Duodenal mucosa (tissue), 2 donors: ENCODE results near the gene XPR1.
"Not testable (repeated sequence)": the region's sequence is repeated elsewhere in the genome, so short reads cannot be mapped to it uniquely, and the experiment has no call there.

Source experiments
- H3K27ac ChIP-seq: one replicate; pipeline ENCODE4 v1.7.0; 2013; ENCODE audit warnings: low read depth, low read length
- H3K27me3 ChIP-seq, 2 donors: one replicate each; pipeline ENCODE4 v1.7.0; 2013; ENCODE audit warnings: low read length in 2 of 2, control low read depth in 1 of 2; ENCODE audit not compliant: insufficient read depth in 2 of 2, control insufficient read depth in 1 of 2
- H3K36me3 ChIP-seq, 2 donors: one replicate each; pipeline ENCODE4 v1.7.0; 2013; ENCODE audit warnings: low read length in 2 of 2, control low read depth in 1 of 2; ENCODE audit not compliant: insufficient read depth in 2 of 2, control insufficient read depth in 1 of 2
- H3K4me1 ChIP-seq, 2 donors: one replicate each; pipeline ENCODE4 v1.7.0; 2013; ENCODE audit warnings: low read length in 2 of 2, control low read depth in 1 of 2; ENCODE audit not compliant: insufficient read depth in 2 of 2, control insufficient read depth in 1 of 2
- H3K4me3 ChIP-seq, 2 donors: one replicate each; pipeline ENCODE4 v1.7.0; 2013; ENCODE audit warnings: low read length in 2 of 2, low read depth in 1 of 2
- H3K9ac ChIP-seq, 2 donors: one replicate each; pipeline ENCODE4 v1.7.0; 2013; ENCODE audit warnings: low read length in 2 of 2, low read depth in 1 of 2
- H3K9me3 ChIP-seq, 2 donors: one replicate each; pipeline ENCODE4 v1.7.0; 2013; ENCODE audit warnings: low read length in 2 of 2, control low read depth in 1 of 2; ENCODE audit not compliant: control insufficient read depth in 1 of 2

XPR1 gene

GRCh38 chr1:180814258-180814657 lies 182.4 kb downstream of the XPR1 start:
- Histone ChIP-seq H3K27ac (no peak overlapping the region), H3K36me3 (no peaks in the 10 kb centered on the region), H3K27me3 (no peaks in the 10 kb centered on the region), H3K4me3 (no peak overlapping the region), H3K9me3 (no peaks in the 10 kb centered on the region), H3K9ac (no peak overlapping the region), H3K4me1 (peaks cover 3 to 7% of the 10 kb centered on the region in 2 donors)

- Histone ChIP-seq H3K9ac (no peak overlapping the region), H3K4me1 (peaks cover 3 to 7% of the 10 kb centered on the region in 2 donors), H3K4me3 (no peak overlapping the region), H3K36me3 (no peaks in the 10 kb centered on the region), H3K27ac (no peak overlapping the region), H3K27me3 (no peaks in the 10 kb centered on the region), H3K9me3 (no peaks in the 10 kb centered on the region)
Measured at GRCh38 chr1:180815188-180815587, 183.4 kb downstream of the XPR1 start.

GRCh38 chr1:180816132-180816531 lies 184.3 kb downstream of the XPR1 start:
- H3K36me3 ChIP-seq: no peaks in the 10 kb centered on the region
- no peaks in the 10 kb centered on the region for H3K27me3 ChIP-seq
- H3K4me1 ChIP-seq: peaks cover 3 to 7% of the 10 kb centered on the region in 2 donors
- H3K4me3 ChIP-seq: no peak overlapping the region
- no peak overlapping the region for H3K9ac ChIP-seq
- no peaks in the 10 kb centered on the region for H3K9me3 ChIP-seq
- no peak overlapping the region for H3K27ac ChIP-seq

GRCh38 chr1:180821970-180822369 lies 190.1 kb downstream of the XPR1 start:
- Histone ChIP-seq H3K9me3 (no peaks in the 10 kb centered on the region), H3K27ac (no peak overlapping the region)

GRCh38 chr1:180831507-180831906 lies 199.7 kb downstream of the XPR1 start:
- H3K27me3 ChIP-seq, H3K27ac ChIP-seq, H3K36me3 ChIP-seq, H3K4me3 ChIP-seq, H3K9ac ChIP-seq, H3K4me1 ChIP-seq, H3K9me3 ChIP-seq: not testable (repeated sequence)

More at GRCh38 chr1:180821970-180822369, 190.1 kb downstream of the XPR1 start:
- H3K9ac ChIP-seq: no peak overlapping the region
- no peak overlapping the region for H3K4me3 ChIP-seq
- peaks cover 0 to 4% of the 10 kb centered on the region in 2 donors for H3K36me3 ChIP-seq
- H3K27me3 ChIP-seq: no peaks in the 10 kb centered on the region
- no peaks in the 10 kb centered on the region for H3K4me1 ChIP-seq

- H3K27ac ChIP-seq, H3K9me3 ChIP-seq, H3K9ac ChIP-seq, H3K4me1 ChIP-seq, H3K4me3 ChIP-seq, H3K27me3 ChIP-seq, H3K36me3 ChIP-seq: not testable (repeated sequence)
Measured at GRCh38 chr1:180833180-180833579, 201.4 kb downstream of the XPR1 start.

- H3K9me3 ChIP-seq: no peaks in the 10 kb centered on the region
- no peak overlapping the region for H3K27ac ChIP-seq
- H3K4me3 ChIP-seq: no peak overlapping the region
- no peak overlapping the region for H3K9ac ChIP-seq
- peaks cover 0 to 7% of the 10 kb centered on the region in 2 donors for H3K36me3 ChIP-seq
- no peaks in the 10 kb centered on the region for H3K27me3 ChIP-seq
- no peaks in the 10 kb centered on the region for H3K4me1 ChIP-seq
Measured at GRCh38 chr1:180836449-180836848, 204.6 kb downstream of the XPR1 start.

- Histone ChIP-seq H3K9me3 (no peaks in the 10 kb centered on the region), H3K9ac (no peak overlapping the region), H3K27me3 (no peaks in the 10 kb centered on the region), H3K36me3 (peaks cover 0 to 7% of the 10 kb centered on the region in 2 donors), H3K27ac (no peak overlapping the region), H3K4me3 (no peak overlapping the region), H3K4me1 (no peaks in the 10 kb centered on the region)
Measured at GRCh38 chr1:180837020-180837419, 205.2 kb downstream of the XPR1 start.

- Histone ChIP-seq H3K36me3 (peaks cover 0 to 7% of the 10 kb centered on the region in 2 donors), H3K9ac (no peak overlapping the region), H3K27me3 (no peaks in the 10 kb centered on the region)
Measured at GRCh38 chr1:180838535-180838934, 206.7 kb downstream of the XPR1 start.

GRCh38 chr1:180839547-180839946 lies 207.7 kb downstream of the XPR1 start:
- Histone ChIP-seq H3K27ac (no peak overlapping the region), H3K9ac (no peak overlapping the region), H3K9me3 (no peaks in the 10 kb centered on the region), H3K27me3 (no peaks in the 10 kb centered on the region), H3K4me3 (no peak overlapping the region), H3K36me3 (peaks cover 0 to 7% of the 10 kb centered on the region in 2 donors), H3K4me1 (no peaks in the 10 kb centered on the region)

More at GRCh38 chr1:180838535-180838934, 206.7 kb downstream of the XPR1 start:
- Histone ChIP-seq H3K4me1 (no peaks in the 10 kb centered on the region), H3K4me3 (no peak overlapping the region), H3K9me3 (no peaks in the 10 kb centered on the region), H3K27ac (no peak overlapping the region)

- H3K9me3 ChIP-seq: no peaks in the 10 kb centered on the region
- no peaks in the 10 kb centered on the region for H3K27me3 ChIP-seq
- no peak overlapping the region for H3K9ac ChIP-seq
- no peaks in the 10 kb centered on the region for H3K36me3 ChIP-seq
- no peak overlapping the region for H3K4me3 ChIP-seq
- no peaks in the 10 kb centered on the region for H3K4me1 ChIP-seq
- H3K27ac ChIP-seq: no peak overlapping the region
Measured at GRCh38 chr1:180841415-180841814, 209.6 kb downstream of the XPR1 start.
